GM18870 (cell line): ENCODE measurements around the gene KIF22.
"Not testable (repeated sequence)": the region's sequence is repeated elsewhere in the genome, so short reads cannot be mapped to it uniquely, and the experiment has no call there.

Experiments
- ATAC-seq: cut with Tn5 transposase; IDR thresholded peaks from one replicate; pipeline ENCODE4 v1.9.1; 2021; ENCODE audit warnings: moderate library complexity; ENCODE audit not compliant: unreplicated experiment

KIF22 gene

DNA sequence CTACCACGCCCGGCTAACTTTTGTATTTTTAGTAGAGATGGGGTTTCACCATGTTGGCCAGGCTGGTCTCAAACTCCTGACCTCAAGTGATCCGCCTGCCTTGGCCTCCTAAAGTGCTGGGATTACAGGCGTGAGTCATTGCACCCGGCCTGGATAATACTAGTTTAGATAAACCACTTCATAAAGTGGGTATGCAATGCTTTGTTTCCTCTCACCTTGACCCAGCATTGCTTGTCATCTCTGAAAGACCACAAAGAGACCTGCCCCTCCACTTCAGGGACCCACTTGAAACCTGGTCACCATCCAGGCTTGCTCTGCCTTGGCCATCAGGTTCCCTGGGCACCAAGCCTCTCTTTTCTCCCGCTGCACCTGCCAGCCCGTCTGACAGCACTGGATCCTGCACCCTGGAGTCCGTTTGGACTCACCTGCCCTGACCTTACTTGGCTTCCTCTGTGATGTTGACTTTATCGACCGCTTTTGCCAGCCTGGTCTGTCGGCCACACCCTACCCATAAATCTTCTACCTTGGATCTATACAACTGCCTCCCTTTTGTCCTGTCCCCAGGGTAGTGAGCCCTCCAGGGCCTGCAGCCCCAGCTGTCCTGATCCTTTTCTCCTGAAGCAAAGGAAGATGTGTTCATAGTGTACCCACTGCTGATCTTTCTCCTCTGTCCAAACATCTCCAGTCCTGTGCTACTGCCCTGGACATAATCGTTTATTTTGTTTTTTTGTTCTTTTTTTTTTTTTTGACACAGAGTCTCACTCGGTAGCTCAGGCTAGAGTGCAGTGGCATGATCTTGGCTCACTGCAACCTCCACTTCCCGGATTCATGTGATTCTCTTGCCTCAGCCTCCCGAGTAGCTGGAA is 25.2 kb upstream of the KIF22 start:
- no peak for ATAC-seq

DNA sequence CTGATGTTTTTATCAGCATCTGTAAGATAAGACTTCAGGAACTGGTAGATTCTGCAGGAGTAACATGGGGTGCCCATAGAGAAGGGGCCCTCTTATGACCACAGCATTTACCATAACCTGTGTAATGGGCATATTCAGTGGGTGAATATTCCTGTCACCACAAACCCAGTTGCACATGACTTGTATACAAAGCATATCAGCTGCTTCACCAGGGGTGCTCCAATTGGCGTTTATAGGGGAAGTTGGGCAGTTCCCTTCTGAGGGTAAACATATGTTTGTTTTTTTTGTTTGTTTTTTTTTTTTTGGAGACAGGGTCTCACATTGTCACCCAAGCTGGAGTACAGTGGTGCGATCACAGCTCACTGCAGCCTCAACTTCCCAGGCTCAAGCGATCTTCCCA is 24.0 kb upstream of the KIF22 start:
- ATAC-seq = no peak

DNA sequence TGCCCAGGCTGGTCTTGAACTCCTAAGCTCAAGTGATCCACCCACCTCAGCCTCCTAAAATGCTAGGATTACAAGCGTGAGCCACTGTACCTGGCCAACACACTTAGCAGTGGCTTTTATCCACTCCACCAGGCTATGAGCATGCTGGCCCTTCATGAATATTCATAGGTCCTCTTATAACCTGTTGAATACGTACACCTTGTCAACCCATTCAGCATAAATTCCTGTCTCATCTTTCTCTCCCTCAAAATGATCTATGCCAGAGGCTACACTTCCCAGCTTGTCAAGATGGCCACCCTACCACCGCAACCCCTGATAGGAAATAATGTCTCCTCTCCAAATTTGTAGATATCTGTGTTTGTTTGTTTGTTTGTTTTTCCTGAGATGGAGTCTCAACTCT is 23.5 kb upstream of the KIF22 start:
- no peak for ATAC-seq

DNA sequence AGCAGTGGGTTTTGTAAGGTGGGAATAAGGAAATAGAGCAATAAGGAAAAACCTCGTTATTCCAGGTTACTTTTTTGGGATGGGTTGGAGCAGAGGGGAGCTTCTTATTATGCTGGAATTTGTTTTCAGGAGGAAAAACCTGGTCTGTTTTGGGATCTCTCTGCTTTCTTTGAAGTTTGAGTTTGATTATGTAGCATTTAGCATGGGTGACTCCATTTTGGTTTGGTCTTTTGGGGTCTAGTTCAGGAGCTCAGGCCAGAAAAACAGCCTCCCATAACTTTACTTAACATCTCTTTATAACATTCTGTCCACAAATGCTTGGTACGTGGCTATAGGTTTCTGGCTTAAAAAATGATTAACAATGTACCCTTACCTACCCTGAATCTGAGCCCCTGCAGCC is 21.0 kb upstream of the KIF22 start:
- ATAC-seq = no peak

DNA sequence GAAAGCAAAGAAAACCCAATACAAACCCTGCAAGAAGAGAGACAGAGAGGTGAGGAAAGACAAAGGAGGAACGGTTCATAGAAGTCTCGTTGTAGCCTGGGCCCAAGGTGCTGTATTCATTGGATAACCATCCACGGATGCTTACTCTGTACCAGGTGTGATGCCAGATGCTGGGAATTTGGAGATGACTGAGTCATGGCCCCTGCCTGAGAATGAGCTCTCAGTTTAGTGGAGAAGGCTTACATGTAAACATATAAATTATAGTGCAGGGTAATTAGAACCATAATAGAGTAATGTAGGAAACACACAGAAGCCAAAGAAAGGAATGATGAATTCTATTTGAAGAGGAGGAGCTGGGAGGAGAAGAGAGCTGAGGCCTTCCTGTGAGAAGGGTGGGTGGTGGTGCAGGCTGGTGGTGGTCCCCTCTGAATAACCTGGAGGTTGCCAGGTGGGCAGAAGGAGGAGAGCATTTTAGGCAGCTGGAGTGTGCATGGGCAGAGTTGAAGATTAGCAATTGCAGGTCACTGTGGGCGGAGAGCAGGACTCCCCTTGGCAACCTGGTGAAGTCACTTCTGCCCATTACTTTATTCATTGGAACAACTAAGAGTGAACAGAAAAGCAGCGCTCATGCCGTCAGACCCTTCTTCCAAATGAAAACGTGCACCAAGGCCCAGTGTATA is 20.2 kb upstream of the KIF22 start:
- no peak for ATAC-seq

DNA sequence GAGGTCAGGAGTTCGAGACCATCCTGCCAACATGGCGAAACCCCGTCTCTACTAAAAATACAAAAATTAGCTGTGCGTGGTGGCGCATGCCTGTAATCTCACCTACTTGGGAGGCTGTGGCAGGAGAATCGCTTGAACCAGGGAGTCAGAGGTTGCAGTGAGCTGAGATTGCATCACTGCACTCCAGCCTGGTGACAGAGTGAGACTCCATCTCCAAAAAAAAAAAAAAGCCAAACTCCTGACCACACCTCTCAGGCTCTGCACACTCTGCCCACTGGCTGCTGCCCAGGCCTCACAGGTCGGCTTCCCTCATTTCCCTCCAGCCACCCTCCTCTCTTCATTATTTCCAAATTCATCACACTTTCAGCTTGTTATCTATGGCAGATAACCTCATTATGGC is 18.2 kb upstream of the KIF22 start:
- not testable (repeated sequence) for ATAC-seq

DNA sequence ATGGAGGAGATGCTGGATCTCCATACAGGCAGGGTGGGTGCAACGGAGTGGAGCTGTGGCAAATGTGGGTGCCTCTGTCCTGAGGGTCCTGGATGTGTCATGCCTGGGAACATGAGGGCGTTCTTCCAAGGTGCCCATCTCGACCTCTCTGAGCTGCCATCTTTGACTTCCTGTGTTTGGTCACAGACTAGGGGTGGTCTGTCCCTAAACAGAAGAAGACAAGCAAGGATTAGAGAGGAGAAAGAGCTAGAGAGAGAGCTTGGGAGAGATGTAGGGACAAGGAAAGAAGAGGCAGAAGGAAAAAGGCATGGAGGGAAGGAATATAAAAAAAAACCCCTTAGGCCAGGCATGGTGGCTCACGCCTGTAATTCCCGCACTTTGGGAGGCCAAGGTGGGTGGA is 15.8 kb upstream of the KIF22 start:
- no peak for ATAC-seq

DNA sequence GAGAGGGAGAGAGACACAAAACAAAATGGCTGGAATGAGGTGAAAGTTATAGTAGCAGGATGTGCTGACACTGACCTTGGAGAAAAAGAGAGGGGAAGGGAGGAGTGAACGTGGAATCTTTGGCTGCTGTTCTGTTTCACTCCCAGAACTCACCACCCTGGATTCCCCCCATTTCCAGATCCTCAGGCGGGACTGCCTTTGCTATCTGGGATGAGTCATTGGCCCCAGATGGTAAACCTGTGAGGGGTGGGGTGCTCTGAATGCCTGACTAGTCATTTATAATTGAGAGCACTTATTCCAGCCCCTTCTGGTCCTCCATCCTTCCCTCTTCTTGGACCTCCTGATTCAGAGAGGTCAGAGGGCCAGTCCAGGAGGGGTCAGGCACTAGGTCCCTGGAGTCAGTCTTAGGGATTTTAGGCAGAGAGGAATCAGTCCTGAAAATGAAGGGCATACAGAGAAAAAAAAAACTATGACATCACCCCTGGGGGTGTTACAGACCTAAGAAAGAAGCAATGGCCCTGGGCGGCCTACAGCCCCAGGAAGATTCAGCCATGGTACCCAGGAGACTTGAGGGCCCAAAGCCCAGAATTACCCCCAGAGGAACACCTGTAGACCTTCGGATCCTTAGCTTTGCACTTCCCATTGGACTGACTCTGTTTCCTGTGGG is 14.7 kb upstream of the KIF22 start:
- no peak for ATAC-seq

DNA sequence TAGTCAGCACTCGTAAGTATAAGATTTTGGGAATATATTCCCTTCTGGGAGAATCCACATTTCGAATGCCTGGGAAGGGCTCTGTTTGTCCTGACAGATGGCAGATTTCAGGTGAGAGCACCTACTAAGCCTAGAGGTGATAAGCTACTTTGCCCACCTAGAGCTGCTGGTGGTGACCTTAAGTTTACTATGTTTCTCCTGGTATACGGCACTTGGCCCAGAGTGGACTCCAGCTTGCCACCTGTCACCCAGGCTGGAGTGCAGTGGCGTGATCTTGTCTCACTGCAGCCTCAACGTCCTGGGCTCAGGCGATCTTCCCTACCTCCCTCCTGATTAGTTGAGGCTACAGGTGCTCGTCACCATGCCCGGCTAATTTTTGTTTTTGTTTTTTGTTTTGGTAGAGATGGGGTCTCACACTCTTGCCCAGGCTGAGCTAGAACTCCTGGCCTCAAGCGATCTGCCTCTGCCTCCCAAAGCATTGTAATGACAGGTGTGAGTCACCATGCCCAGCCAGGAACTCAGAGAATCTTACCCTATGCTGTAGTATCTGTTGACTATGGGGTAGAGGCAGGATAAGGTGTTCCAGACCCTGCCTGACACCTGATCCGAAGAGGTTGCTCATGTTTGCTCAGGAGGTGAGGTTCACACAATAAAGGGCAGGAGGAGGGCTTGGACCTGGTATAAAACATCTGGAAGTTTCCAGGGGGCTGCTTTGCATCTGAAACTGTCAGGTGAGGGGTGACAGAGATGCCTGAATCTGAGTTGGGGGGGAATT is 12.8 kb upstream of the KIF22 start, which contains the start of gene ZG16:
ZG16 (plus strand) TSS at position 681 of the 775 bp plus-strand sequence. CDS start 1,011 bp downstream, outside the sequence.
- no peak for ATAC-seq

DNA sequence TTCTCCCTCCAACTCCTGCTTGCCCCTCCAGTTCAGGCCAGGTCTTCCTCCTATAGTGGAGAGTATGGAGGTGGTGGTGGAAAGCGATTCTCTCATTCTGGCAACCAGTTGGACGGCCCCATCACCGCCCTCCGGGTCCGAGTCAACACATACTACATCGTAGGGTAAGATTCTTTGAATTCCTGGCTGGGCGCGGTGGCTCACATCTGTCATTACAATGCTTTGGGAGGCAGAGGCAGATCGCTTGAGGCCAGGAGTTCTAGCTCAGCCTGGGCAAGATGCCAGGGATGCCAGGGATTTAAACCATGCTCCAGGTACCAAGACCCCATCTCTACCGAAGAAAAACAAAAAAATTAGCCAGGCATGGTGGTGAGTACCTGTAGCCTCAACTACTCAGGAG is 11.1 kb upstream of the KIF22 start:
- ATAC-seq = no peak

DNA sequence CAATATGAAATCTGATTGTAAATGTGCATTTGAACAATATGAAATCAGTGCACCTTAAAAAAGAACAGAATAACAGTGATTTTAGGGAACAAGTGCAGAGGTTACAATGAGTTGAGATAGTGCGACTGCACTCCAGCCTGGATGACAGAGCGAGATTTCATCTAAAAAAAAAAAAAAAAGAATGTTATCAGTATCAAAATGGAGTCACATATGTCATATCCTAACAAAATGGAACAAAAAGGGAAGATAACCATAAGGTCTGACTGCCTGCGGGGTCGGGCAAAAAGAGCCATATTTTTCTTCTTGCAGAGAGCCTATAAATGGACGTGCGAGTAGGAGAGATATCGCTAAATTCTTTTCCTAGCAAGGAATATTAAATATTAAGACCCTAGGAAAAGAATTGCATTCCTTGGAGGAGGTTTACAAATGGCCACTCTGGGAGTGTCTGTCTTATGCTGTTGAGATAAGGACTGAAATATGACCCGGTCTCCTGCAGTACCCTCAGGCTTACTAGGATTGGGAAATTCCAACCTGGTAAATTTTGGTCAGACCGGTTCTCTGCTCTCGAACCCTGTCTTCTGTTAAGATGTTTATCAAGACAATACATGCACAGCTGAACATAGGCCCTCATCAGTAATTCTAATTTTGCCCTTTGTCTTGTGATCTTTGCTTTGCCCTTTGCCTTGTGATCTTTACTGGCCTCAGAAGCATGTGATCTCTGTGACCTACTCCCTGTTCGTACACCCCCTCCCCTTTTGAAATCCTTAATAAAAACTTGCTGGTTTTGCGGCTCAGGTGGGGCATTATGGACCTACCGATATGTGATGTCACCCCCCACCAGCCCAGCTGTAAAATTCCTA is 7.2 kb upstream of the KIF22 start:
- ATAC-seq = not testable (repeated sequence)

DNA sequence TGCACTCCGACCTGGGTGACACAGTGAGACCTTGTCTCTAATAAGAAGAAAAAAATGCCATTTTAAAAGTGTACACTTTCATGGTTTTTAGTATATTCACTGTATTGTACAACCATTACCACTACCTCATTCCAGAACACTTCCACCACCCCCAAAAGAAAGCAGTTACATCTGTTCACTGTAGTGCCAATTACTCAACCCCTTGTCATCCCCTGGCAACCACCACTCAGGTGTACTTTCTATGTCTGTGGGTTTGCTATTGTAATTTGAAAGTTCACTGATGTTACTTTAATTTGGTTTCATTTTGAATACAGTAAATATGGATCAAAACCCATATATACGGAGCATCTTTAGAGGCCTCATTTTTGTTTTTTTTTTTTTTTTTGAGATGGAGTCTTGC is 6.4 kb upstream of the KIF22 start:
- ATAC-seq = no peak

DNA sequence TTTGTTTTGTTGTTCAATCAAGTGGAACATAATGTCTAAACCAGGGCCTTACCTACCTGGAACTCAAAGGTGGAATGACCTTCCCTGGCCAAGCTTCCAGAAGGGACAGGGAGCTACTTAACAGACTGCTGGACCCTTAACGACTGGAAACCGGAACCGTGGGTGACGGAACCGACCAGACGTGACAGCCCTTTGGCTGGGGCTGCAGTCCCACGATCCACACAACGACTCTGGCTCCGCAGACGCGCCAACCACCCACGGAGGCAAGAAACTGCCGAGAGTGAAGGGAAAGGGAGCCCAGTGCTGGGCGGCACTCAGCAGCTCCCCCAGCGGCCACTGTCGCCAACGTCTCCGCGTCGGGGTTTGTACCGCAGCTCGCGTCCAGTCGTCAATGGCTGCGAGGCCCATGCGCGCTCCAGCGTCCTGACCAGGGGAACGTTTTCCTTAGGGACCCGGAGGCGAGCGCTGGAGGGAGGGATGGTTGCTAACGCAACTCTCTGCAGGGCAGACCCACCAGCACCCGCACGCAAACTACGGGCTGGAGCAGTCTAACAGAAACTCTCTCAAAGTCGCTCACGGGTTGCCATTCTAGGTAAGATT is 5.5 kb upstream of the KIF22 start:
- ATAC-seq = no peak

DNA sequence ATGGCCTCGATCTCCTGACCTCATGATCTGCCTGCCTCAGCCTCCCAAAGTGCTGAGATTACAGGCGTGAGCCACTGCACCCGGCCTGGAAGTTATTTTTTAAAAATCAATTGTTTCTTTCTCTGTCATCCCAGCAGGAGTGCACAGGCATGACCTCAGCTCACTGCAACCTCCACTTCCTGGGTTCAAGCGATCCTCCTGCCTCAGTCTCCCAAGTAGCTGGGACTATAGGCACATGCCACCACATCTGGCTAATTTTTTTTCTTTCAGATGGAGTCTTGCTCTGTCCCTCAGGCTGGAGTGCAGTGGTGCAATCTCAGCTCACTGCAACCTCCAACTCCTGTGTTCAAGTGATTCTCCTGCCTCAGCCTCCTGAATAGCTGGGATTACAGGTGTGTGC is 3.4 kb upstream of the KIF22 start:
- ATAC-seq = not testable (repeated sequence)

DNA sequence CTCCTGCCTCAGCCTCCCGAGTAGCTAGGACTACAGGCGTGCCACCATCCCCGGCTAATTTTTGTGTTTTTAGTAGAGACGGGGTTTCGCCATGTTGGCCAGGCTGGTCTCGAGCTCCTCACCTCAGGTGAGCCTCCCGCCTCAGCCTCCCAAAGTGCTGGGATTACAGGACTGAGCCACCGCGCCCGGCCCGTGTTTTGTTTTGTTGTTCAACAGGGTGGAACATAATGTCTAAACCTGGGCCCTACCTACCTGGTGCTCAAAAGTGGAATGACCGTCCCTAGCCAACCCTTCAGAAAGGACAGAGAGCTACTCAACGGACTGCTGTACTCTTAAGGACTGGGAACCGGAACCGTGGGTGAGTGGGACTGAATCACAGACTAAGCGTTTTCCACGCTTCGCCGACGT is 772 bp upstream of the KIF22 start:
- no peak for ATAC-seq

DNA sequence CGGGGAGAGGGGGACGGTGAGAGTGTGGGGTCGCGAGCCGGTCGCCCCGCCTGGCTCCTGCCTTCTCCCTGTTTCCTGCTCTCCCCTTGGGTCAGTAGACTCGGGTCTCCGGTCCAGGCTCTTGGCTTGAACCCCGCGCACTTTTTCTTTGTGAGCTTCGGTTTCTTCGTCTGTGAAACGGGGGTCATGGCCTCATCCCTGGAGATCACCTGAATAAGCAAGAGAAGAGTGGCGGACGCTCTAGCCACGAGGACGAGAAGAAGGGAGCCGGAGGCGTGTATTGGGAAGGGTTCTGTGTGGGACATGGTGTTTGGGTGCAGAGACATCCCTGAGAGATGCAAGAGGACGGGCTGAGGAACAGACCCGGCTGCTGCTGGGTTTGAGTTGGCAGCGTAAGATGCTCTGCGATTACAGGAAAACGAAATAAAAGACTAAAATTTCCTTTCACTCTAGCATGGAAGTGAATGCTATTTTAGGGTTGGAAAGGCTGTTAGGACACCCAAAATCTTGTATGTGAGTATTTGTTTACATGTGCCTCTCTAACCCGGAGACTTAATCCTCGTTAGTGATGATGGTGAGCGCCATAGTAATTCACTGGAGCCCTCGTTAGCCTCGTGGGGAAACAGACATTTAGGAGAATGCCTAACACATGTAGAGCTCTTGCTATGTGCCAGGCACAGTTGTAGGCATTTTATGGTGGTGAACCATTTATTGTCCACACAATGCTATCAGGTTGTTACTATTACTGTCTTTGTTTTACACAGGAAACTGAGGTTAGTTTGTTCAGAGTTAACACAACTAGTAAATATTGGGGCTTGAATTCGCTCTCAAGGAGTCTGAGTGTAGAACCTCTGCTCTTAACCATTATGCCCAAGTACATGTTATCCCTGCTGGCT is 646 bp downstream of the KIF22 start:
- peak; percentile 3 for ATAC-seq

DNA sequence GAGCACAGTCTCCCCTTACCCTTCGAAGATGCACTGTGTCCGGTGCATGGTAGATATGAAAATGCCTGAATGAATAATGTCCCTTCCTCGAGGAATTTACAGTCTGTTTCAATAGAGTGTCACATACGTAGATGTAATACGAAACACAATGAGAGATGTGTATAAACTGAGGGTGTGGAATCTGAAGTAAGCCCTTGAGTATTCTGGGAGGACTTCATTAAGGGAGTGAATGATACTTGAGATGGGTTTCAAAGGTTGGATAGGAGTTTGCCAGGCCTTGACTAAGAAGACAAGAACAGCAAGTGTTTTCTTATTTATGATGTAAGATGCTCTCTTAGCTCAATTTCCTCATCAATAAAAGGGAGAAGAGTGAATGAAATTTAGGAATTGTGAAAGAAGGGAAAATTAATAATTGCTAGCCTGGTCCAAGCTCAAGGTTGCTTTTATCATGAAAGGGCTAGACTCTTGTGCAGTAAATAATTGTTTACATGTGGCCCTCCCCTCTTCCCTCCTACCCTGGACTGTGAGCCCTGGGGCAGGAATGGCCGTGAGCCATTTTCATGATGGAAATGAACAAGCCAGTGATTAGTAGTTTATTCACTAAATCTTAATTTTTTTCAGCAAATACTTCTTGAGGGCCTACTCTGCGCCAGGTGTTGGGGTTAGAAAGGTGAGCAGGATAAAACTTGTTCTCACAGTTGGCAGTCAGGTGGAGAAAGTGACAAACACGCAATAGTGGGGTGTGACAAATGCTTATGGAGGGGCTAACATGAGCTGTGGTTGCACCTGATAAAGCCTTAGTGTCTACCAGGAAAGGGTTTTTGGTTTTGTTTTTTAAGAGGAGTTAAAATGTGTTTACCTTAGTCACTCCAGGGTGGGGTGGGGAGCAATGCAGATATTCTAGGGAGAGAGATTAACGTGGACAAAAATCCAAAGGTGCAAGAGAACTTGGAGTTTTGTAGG is 1.6 kb downstream of the KIF22 start:
- no peak for ATAC-seq

DNA sequence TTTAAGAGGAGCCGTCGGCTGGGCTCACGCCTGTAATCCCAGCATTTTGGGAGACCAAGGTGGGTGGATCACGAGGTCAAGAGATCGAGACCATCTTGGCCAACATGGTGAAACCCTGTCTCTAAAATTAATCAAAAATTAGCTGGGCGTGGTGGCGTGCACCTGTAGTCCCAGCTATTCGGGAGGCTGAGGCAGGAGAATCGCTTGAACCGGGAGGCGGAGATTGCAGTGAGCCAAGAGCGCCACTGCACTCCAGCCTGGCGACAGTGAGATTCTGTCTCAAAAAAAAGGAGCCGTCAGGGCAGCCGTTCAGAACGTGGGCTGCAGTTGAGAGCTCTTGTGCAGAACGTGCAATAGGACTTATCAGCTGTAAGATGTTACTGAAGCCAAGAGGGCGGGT is 2.6 kb downstream of the KIF22 start:
- not testable (repeated sequence) for ATAC-seq
